ENCODE data around the gene RMI2.

The RMI2 gene

DNA sequence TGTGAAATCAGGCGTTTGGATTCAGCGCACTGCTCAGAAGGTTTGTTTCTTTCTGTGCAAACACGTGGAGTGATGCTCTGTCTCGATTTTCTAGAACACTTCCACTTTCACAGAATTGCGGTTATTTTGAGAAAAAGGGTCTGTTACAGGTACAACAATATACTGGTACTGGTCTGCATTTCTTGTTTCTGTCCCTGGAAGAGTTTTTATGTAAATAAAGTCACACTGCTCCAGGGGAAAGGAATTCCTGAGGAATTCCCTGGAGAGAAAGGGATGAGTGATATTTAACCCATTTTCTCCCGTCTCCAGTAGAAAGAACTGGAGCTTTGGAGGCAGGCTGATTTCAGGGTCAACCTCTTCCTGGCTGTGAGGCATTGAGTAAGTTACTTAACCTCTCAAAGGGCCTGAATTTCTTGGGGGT is 16.2 kb upstream of the RMI2 start:
- no peak for DNase-seq

DNA sequence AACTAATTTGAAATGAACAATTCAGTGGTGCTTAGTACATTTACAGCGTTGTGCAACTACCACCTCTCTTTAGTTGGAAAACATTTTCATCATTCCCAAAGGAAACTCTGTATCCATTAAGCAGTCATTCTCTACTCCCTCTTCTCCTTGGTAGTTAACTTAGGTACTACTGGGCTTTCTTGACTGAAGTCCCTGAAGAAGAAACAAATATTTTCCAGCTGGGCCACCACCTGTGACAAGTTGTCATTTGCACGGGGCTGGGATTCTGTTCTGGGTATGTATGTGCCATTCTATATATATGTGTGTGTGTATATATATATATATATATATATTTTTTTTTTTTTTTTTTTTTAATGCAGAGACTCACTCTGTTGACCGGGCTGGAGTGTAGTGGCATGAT is 15.4 kb upstream of the RMI2 start:
- DNase-seq = no peak

DNA sequence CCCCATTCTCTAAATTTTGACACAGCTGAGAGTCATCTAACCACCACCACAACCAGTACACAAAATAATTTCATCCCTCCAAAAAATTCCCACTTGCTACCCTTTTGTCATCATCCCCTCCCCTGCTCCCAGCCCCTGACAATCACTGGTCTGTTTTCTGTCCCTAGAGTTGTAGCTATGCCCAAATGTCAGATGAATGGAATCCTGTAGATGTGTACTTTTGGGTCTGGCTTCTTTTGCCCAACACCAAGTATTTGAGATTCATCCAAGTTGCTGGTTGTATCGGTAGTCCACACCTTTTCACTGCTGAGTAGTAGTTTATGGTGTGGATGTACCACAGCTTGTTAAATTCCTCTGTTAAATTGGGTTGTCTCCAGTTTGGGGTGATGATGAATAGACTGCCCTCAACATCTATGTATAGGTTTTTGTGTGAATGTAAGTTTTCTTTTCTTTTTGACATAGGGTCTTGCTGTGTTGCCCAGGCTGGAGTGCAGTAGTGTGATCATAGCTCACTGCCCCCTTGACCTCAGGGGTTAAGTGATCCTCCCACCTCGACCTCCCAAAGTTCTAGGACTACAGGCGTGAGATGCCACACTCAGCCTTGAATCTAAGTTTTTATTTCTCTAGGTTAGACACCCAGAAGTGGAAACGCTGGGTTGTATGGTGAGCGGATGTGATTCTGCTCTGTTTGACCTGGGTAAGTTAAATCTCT is 14.6 kb upstream of the RMI2 start:
- no peak for DNase-seq

DNA sequence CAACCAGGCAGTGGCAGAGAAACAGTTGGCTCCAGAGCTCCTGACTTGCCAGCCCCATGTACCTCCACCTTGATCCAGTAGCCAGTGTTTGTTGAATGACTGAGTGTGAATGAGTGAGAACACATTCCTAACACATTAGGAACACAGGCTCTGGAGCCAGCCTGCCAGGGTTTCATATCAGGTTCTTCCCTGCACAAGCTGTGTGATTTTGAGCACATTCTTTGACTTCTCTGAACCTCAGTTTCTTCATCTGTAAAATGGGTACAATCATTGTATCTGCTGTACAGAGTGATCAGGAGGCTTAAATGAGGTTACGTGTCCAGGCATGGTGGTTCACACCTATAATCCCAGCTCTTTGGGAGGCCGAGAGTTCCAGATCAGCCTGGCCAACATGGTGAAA is 13.3 kb upstream of the RMI2 start:
- no peak for DNase-seq

DNA sequence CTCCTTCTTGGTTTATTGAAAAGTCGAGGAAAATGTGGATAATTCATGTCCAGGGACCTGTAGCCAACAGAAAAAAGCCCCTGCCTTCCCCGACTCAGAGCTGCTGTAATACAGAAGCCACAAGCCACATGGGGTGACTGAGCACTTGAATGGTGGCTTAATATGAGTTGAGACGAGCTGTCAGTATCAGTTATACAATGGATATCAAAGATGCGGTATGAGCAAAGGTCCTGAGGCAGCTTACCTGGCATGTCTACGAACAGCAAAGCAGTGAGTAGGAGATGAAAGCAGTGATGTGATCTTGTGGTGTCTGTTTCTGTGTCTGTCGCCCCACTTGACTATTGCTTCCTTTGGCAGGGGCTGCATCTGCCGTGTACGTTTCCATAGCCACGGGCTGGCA is 12.2 kb upstream of the RMI2 start:
- no peak for DNase-seq

DNA sequence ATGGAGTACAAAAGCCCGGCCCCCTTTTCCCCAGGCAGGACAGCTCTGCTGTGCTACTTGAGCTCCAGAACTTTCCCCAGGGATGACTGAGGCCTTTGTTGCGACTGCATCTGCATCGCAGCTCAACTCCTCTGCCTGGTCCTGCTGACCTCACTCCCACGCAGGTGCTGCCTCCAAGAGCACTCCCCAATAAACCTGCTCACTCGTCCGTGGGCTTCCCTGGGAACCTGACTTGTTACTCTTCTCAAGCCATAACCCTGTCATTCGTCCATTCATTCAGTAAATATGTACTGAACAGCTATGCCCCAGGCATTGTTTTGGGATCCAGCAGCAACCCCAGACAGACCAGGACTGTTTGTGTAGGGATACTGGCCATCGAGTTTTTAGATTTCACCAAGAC is 11.6 kb upstream of the RMI2 start:
- DNase-seq = no peak

DNA sequence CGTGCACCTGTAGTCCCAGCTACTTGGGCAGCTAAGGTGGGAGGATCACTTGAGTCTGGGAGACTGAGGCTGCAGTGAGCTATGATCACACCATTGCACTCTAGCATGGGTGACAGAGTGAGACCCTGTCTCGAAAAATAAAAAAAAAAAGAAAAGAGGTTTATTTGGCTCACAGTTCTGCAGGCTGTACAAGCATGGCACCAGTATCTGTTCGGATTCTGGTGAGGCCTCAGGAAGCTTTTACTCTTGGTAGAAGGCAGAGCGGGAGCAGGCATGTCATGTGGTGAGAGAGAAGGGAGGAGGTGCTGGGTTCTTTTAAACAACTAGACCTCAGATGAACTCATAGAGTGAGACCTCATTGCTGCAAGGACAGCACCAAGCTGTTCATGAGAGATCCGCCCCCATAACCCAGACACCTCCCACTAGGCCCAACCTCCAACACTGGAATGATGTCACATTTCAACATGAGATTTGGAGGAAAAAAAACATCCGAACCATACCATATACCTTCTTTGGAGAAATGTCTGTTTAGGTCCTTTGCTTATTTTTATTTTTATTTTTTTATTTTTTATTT is 10.3 kb upstream of the RMI2 start:
- no peak for DNase-seq

DNA sequence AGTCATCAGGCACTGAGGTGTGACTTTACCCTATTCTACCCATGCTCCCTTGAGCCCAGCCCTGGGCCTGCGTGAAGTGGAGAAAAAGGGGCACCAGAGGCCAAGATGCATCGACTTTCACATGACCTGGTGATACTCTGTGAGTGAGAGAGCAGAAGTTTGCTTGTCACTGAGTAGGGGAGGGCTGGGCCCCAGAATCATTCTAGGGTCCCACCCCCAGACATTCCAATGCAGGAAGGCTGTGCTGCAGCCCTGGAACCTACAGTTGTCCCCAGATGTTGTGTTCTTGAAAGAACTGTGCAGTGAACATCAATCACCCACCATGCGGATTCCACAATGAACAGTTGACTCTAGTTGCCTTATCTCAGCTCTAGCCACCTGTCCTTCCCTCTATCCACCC is 6.2 kb upstream of the RMI2 start:
- no peak for DNase-seq

DNA sequence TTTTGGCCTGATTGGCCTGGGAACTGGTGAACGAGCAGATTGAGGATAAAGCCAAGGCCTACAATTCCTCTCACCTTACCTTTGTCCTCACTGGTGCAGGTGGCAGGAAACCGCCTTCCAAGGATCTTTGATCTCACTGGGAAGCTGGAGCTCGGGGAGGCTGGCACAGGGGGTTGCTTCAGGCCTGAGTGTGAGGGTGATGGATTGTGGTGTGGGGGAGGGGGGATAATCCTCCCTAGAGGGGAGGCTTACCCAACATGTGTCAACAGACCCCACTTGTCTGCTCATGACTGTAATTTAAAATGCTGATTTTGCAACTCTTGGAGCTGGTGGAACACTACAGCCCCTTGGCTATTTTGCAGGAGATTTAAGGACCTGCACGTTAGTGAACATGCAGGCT is 4.5 kb upstream of the RMI2 start:
- no peak for DNase-seq

DNA sequence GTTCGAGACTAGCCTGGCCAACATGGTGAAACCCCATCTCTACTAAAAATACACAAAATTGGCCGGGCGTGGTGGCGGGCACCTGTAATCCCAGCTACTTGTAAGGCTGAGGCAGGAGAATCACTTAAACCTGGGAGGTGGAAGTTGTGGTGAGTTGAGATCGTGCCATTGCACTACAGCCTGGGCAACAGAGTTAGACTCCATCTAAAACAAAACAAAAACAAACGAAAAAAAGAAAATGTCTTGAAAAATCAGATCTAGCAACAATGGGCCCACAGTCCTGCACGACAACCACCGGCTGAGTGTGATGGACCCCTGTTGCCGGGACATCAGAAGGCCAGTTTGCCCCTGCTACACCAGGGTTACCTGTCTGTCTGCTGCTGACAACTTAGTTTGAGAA is 3.9 kb upstream of the RMI2 start:
- DNase-seq = no peak

DNA sequence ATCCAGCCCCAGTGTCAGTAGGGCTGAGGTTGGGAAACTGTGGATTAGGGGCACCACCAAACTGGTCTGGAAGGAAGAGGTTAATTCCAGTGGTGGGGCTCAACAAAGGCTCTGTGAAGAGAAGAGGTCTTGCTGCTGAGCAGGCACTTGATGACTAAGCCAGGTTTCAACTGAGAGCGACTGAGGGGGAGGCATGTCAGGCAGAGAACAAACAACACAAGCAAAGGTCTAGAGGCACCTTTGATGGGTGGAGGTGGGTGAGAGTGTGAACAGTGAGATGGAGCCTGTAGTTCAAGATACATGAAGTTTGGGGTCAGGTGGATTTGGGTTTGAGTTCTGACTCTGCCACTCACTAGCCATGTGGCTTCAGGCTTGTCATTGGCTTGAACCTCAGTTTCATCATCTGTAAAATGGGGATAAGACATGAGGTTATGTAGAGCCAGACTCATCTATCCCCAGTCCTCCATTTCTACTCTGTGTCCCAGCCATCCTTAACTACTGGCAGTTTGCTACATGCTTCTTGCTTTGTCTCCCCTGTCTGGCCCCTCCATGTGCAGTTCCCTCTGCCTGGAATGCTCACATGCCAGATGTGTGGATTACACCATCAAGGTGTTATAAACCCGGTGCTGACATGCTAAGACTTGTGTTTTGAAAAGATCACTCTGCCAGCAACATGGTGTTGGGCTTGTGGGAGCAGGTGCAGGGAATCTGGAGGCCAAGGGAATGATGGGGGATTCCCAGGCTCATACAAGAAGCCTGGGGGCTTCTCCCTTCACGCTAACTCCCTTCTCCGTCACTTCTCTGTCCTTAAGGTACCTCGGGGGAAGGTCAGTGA is 3.0 kb upstream of the RMI2 start:
- DNase-seq = no peak

DNA sequence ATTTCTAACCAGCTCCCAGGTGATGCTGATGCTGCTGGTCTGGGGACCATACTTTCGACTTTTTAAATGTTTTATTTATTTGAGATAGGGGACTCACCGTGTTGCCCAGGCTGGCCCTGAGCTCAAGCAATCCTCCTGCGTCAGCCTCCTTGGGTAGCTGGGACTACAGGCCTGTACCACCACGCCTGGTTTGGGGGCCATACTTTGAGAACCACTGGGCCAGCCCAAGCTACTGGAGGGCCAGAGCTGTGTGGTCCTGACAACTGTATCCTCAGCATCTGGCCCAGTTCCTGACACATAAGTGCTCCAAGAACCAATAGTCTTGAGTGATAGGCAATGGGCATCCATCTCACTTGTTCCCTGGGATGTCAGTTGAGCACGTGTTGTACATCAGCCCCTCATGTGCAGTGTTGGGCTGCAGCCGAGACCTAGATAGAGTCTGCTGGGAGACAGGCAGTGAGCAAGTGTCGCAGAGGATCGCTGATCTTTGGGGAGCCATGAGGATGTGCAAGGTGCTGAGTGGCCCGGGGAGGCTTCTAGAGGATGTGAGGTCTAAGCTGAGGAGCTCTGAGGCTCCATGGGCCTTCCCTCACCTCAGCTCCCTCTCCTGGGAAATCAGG is 1.6 kb downstream of the RMI2 start:
- no peak for DNase-seq

DNA sequence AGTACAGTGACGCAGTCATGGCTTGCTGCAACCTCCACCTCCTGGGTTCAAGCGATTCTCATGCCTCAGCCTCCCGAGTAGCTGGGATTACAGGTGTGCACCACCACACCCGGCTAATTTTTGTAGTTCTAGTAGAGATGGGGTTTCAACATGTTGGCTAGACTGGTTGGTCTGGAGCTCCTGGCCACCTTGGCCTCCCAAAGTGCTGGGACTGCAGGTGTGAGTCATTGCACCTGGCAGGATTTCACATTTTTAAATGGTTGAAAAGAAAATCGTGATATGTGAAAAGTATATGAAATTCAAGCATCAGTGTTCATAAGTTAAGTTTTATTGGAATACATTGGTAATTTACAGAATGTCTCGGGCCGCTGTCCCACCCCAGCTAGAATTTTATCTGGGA is 2.6 kb downstream of the RMI2 start:
- DNase-seq = no peak

DNA sequence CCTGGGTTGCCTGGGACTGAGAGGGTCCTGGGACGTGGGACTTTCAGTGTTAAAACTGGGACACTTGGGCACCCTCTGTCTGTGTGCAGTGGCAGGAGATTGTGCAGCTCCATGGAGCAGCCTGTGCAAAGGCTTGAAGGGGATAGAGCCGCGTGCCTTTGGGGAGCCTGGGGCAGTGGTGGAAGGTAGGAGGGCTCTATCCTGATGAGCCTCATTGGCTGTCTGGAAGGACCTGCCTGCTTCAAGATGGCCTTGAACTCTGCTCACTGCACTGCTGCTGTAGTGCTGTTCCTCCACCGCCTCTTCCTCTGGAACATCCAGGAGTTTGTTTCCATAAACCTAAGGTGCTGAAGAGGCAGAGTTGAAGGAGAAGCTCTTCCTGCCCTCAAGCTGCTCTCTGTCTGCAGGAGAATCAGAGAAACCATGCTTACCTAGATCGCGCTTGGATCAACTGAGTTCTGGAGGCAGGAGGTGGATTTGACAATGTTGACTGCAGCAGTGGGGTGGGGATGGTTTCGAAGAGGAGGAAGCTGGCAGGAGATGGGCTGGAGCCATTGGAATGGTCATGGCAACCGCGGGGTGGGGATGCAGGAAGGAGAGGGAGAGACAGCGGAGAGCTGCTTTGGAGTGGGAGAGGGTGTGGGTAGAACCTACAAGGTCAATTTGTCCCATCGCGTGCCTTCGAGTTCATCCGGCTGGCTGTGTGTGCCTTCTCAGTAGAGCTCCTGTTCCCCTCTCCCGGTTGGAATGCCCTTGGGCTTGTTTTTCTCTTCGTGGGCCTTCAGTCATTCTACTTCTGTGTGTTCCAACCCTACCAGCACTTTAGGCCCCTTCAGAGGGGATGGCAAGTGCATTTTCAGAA is 3.7 kb downstream of the RMI2 start:
- no peak for DNase-seq

DNA sequence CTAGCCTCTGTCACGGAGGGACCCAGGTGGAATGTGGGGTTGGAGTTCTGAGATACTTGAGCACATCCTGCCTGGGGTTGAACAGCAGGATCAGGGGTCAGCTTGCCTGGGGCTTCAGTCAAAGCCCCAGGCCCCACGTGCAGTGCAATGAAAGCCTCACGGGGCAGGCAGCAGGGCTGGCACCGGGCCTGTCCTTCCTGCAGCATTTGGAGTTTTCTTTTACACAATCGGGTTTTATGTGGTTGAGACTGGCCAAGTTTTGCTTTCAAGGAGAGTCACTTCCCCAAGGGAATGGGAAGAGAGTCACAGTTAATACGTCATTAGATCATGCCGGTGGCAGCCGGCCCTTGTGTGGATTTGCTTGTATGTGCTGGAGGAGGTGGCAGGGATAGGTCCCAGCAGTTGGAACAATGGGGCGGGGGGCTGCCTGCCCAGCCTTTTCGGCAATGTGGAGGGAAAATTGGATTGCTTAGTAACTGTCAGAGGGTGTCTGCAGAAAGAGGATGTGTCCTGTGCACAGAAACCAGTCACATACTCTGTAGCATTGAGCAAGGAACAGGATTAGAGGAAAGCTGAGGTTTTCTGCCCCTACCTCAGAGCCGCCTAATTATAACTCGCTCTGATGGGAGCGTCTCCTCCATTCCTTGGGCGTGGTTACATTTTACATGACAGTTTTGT is 4.5 kb downstream of the RMI2 start:
- DNase-seq = peak; percentile 26

DNA sequence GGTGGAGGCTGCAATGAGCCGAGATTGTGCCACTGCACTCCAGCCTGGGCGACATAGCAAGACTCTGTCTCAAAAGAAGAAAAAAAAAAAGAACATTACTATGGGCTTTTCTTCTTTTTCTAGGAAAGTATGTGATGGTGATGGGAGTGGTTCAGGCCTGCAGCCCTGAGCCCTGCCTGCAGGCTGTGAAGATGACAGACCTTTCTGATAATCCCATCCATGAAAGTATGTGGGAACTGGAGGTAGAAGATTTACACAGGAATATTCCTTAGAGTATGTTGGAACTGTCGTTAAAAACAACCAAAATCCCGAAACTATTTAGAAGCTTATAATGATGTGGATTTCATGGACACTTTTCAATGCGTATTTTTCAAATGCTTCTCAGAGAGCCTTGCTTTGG is 5.3 kb downstream of the RMI2 start:
- no peak for DNase-seq

DNA sequence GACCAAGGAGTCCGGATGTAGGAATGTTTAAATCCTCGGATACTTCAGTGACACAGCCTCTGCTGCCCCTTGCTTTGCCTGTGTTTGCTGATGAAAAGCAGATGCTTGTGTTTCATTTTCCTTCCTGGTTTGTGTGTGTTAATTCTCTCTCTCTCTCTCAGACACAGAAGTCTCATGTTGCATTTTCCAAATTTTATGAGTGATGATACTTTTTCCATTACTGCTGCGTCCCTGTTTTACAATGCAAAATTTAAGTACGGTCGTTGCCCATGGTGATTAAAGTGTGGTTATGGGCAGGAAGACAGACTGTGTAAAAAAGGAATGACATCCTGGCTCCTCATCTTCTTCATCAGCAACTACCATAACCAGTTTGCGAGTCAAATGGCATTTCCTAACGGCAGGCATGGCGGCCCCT is 5.7 kb downstream of the RMI2 start:
- no peak for DNase-seq

DNA sequence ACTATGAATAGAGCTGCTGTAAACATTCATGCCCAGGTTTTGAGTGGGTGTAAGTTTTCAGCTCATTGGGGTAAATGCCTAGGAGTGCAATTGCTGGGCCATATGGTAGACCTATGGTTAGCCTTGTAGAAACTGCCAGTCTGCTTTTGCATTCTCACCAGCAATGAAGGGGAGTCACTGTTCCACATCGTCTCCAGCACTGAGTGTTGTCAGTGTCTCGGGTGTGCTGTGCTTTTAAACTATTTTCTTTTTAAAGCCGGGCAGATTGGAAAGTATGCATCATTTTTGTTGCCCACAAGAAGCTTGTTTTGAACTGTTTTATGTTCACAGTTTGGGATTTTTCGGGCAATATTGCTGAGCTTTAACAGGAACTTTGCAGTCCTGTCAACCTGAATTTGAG is 7.9 kb downstream of the RMI2 start:
- DNase-seq = no peak

DNA sequence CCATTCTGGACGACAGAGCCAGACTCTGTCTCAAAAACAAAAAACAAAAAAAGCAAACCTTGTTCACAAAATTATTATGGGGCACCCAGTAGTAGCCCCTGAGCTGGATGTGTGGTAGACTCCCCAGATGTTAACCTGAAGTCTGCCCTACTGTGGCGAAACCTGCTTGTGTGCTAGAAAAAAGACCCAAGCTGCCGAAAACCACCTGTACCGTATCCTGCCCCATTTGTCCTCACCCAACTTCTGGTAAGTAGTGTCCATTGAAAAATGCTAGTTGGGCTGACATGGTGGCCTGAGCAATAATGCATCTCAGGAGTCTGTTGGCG is 9.1 kb downstream of the RMI2 start:
- DNase-seq = no peak

DNA sequence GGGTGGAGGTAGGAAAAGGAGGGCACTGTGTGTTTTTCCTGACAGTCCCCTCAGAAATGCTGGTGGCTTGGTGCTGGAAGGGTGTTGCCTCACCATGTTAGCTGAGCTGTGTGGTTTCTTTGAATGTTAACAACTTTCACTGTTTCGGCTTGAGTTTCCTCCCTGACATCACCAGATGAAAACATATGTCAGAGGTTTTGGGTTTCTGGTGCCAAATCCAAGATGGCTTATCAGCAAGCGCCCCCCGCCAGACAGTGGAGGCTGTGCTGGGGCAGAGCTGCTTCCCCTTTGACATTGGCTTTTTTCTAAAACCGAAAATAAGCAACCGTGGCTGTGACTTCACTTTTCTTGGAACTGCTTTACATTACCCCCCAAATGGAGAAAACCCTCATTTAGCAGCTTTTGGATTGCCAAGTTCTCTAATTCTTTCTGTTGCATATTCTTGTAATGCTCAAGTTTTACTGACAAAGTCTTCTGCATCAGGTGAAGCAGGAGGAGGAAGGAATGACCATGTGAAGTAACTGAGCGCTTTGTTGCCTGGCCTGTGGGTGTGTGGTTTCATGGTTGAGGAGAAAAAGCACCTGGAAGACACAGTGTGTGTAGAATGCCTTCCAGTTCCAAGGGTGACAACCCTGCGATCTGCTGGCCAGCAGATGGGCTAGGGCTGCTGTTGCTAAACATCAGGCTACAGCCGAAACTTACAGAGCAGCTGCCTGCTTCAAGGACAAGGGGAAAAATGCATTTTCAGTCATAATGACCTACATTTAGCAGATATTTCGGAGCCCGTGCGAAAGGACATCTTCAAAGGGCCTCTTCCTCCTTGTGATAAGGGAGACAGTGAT is 9.7 kb downstream of the RMI2 start:
- DNase-seq = peak; percentile 84

DNA sequence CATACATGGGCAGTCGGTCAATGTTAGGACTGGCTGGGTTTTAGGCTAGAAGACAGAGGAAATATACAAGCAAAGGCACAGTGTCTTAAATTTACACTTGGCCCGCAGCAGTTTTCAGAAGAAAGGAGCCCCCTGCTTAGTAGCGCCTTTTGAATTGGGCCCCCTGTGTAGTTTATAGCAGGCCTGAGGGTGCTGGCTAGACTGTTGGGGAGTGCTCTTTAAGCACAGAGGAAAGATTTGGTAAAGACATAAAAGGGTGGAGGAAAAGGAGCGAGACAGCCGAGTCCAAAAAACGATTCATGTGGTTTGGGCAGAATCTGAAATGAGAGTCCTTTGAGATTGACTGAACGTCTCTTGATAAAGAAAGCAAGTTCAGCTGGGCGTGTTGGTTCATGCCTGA is 10.6 kb downstream of the RMI2 start:
- no peak for DNase-seq
